Measurements from ENCODE around the gene OTOGL.
"Not testable (repeated sequence)": the region's sequence is repeated elsewhere in the genome, so short reads cannot be mapped to it uniquely, and the experiment has no call there.

OTOGL gene

GRCh38 chr12:80234667-80235066 lies 135.3 kb downstream of the OTOGL start:
- no peak for DNase-seq

DNA sequence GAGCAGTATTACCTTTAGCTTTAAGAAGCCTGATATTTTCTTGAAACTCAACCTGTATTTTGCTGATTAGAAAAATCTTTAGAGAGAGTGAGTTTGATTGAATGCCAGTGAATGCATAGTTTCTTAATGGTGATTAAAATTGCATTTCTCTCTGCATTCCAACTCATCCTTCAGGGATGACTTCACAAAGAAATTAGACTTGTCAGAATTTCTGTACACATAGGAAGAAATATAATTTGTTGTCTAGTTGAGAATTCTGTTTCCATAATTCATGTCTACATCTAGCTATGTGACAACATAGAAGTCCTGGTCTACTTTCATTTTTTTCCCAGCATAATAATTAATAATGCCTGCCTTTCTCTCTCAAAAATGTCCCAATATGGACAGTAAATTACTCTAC lies 136.6 kb downstream of the OTOGL start:
- no peak for DNase-seq

DNA sequence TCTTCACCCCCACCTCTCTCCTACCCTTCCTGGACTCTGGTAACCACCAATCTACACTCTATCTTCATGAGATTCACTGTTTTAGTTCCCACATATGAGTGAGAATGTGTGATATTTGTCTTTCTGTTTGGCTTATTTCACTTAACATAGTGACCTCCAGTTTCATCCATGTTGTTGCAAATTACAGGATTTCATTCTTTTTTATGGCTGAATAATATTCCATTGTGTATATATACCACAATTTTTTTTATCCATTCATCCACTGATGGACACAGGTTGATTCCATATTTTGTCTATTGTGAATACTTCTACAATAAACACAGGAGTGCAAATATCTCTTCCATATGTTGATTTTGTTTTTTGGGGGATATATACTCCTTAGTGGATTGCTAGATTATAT lies 140.5 kb downstream of the OTOGL start:
- no peak for DNase-seq

- no peak for DNase-seq
Observed at GRCh38 chr12:80241576-80242273, 142.4 kb downstream of the OTOGL start.

DNA sequence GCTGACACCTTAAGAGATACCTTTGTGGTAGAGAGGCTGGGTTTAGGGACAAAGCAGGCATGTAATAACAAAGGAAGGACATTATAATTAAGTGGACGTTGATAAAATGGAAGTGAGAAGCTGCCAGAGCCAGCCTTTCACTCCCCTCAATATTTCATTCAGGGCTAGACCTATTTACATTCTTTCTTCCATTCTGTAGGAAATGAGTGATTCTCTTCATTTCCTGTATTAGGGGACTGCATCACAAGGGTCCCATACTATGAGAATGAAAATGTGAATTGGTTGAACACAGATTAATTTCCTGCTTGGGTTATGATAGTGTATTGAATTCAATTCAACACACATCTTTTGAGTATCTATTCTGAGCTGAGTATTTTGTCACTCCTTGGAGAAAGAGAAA lies 143.0 kb downstream of the OTOGL start:
- no peak for DNase-seq

- not testable (repeated sequence) for DNase-seq
Observed at GRCh38 chr12:80249581-80249980, 150.2 kb downstream of the OTOGL start.

GRCh38 chr12:80257920-80258319 lies 158.6 kb downstream of the OTOGL start:
- no peak for DNase-seq

DNA sequence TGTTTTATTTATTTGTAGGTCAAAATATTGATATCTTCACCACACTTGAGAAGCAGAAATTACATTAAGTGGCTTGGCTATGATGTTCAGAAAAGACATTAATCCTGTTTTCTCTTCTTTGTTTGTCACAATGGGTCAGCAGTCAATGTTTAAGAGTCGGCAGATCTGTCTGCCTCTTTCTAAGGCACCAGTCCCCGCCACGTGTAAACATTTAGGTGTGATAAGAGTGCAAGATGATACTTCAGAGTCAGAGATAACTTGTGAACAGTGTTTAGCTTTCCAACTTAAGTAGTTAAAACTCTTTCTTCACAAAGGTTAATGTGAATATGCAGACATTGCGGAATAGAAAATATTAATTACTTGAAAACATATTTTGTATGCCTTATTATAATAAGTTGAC lies 160.9 kb downstream of the OTOGL start:
- DNase-seq: no peak

- DNase-seq: no peak
Observed at GRCh38 chr12:80261403-80261802, 162.1 kb downstream of the OTOGL start.

GRCh38 chr12:80262346-80262745 lies 163.0 kb downstream of the OTOGL start:
- no peak for DNase-seq

DNA sequence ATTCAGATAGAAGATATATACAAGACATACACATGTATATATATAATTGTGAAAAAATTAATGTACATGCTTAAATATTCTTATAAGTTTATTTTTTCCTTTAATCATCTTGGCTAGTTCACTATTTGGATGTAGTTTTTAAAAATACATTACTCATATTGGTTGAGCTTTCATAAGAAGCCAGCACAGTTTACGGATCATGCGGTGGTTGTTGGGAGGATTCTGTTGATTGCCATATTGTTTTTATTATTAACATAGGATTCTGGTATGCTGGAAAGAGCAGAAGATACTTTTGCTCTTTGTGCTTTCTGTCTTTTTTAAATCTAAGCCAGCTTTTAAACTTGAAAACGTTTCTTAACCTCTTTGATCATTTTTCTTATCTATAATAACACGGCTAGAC lies 163.4 kb downstream of the OTOGL start:
- DNase-seq: no peak

DNA sequence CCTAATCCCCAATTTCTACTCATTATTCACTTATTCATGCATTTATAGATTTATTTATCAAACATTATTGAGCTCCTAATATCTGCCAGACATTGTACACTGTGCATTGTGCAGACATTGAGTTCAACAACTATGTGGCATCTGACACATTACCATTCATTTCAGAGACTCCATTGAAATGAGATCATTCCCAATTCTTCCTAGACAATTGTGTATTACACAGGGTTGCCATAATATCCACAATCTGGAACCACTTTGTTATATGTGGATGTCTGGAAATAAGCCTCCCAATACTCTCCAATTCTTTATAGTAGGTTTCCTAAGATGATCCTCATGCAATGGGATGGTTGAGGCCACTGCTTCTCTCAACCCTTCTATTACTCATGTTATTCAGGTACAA lies 165.0 kb downstream of the OTOGL start:
- DNase-seq: no peak

DNA sequence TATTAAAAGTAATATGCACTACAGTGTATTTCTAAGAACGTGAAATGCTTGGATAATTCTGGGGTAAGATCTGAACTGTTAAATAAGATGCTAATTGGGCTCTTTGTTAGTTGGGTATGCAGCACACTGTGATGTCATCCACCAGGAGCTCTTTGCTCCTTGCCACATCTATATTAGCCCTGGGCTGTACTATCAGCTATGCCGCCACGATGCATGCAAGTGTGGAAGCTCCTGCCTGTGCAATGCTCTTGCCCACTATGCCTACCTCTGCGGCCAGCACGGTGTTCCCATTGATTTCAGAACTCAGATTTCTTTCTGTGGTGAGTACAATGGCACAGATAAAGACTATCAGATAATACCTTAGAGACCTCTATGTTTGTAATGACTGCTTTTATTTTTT lies 165.6 kb downstream of the OTOGL start:
- no peak for DNase-seq

- no peak for DNase-seq
Observed at GRCh38 chr12:80268924-80269749, 169.8 kb downstream of the OTOGL start.

DNA sequence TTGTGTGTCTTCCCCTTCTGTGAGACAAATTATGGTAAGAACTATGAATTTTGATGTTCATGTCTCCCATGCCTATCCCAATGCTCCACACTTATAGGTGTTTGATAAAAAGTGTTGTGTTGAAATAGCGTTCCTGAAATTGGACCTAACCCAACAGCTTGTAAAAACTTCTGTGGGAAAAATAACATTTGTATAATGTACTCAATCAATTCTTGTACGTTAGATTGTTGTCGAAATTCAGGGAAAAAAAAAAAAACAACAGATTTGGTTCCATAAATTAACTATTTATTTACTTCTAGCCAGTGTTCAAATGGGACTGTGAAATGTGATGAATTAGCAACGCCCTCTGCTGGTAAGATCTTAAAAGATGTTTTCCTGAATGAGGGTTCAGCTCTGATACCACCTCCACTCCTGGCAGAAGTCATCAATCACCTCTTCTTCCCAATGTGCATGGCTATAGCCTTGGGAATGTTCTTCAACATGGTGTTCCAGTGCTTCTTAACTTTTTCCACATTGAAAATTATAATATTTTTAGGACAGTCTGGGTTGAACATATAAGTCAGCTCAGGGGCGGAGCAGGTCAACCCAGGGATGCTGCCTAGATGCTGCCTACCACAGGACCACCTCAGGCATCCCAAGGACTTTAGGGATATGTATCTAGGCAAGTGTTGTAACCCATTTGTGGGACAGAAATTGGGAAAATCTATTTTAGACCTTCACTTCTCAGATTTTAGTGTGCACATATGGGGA lies 170.6 kb downstream of the OTOGL start:
- DNase-seq: no peak

- no peak for DNase-seq
Observed at GRCh38 chr12:80271780-80272179, 172.4 kb downstream of the OTOGL start.

GRCh38 chr12:80272387-80272915 lies 173.1 kb downstream of the OTOGL start:
- no peak for DNase-seq

DNA sequence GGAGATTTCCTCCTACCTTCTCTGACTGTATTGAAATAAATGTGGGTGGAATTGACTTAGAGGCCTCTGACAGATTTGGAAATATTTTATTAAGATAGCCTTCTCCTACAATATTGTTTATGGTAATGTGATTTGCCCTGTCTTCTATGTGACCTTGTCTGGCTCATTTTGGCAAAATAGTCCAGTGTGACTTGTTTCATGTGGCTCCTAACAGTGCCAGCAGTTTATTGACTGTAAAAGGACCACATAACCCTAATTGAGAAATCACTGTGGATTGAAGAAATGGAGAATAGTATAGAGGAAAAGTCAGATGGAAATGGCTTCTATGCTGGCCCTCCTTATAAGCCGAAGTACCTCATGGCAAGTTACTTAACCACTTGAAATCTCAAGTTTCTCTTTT lies 173.8 kb downstream of the OTOGL start:
- no peak for DNase-seq

DNA sequence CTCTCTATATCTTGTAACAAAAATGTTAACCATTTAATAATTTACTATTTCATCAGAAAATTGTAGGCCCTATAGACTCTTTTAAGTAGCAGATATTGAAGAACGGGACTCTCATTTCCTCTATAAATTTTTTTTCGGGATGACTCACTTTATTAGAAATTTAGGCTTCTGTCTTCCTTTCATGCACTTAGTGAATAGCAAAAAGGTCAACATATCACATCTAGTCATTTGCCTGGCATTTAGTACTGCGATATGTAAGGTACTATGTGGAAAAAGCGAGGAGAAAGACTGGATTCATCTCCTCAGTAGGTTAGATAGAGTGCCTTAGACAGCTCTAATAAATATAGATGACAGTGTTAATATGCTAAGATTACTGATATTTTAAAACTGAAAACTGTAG lies 178.4 kb downstream of the OTOGL start:
- no peak for DNase-seq

- no peak for DNase-seq
Observed at GRCh38 chr12:80282226-80282625, 182.9 kb downstream of the OTOGL start.

GRCh38 chr12:80282761-80283160 lies 183.4 kb downstream of the OTOGL start:
- DNase-seq: no peak

DNA sequence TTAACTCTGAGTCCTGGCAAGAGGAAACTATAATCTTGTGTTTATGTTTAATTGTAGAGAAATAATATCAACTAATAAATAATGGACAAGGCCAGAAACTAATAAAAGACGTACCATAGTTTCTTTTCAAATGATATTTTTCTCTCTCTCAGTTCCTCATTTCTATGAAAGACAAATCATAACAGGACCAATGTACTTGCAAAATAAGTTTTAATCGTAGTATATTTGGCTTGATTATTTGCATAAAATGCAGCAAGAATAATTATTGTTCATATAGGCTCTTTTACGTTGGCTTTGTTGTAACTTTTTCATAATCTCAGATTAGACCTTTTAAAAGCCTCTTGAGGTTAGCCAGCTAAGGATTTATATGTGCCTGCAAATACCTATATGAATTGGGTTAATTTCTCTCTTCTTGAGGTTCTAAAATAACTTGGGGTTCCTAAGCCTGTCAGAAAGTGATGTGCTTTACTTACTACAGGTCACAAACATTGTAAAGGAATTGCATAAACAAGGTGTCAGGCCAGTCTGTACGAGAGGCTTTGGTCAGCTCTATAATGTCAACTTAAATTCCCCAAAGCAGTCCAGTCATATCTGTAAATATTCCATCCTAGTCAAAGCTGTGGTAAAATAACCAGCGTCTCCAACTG lies 191.9 kb downstream of the OTOGL start:
- DNase-seq: no peak

DNA sequence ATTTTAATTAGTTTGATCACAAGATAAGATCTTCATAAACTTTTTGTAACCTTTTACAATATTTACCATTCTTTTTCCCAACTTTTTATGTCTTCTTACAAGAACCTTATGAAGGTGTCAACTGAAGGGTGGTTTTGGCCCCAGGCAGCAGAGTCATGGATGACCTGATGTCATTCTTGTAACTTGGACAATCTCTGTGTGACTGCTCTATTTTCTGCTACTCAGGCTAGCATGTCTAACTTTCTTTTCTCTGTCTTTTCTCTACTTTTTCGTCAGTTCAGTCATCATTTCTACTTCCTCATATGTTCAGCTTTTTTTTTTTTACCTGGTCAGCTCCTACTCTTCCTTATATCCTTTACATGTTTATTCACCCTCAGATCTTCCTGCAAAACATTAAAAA lies 194.0 kb downstream of the OTOGL start:
- no peak for DNase-seq

Measured in CD4-positive, alpha-beta T cell treated with Interleukin-6 for 4 hours (primary cell).